SK-N-SH treated with all-trans-retinoic acid at 6 μM for 48 hours (cell line): ENCODE results near the gene TH.

Experiments used
- ZFP3 ChIP-seq: fragments of 250-450 bp; sonication (Bioruptor Pico); IDR thresholded peaks from 2 replicates; pipeline ENCODE4 v1.5.0; 2020; ENCODE audit warnings: mild to moderate bottlenecking, moderate library complexity
- ZFP30 ChIP-seq: fragments of 450-650 bp; formaldehyde crosslinking; IDR thresholded peaks from 2 replicates; pipeline ENCODE4 v1.5.0; 2022; ENCODE audit warnings: mild to moderate bottlenecking, moderate library complexity

- TF ChIP-seq ZFP3 (CRISPR knock-in tag) (no peak), ZFP30 (CRISPR knock-in tag) (no peak)
Observed at GRCh38 chr11:2213384-2213842, 41.8 kb upstream of the TH start.
